H9 (cell line): ENCODE measurements around the gene KRTAP10-5. TPM values are rescaled to one million over a fixed set of nuclear protein-coding genes. Genes with fewer than 3 reads are reported as not detected.

Experiments
- DNase-seq: peaks from one replicate; pipeline ENCODE4 v3.0.0-alpha.2; 2017
- H2AFZ ChIP-seq: one replicate; pipeline ENCODE4 v1.6.1; 2013; ENCODE audit warnings: mild to moderate bottlenecking, low read length, control low read depth, moderate library complexity
- H2AK5ac ChIP-seq: 2 replicates; pipeline ENCODE4 v1.6.1; 2013; ENCODE audit warnings: low read length, control low read depth, mixed read lengths; ENCODE audit not compliant: insufficient read length
- H2BK120ac ChIP-seq: one replicate; pipeline ENCODE4 v1.6.1; 2013; ENCODE audit warnings: low read depth, mild to moderate bottlenecking, low read length, control low read depth, inconsistent platforms; ENCODE audit not compliant: poor library complexity, severe bottlenecking
- H2BK12ac ChIP-seq: 2 replicates; pipeline ENCODE4 v1.6.1; 2013; ENCODE audit warnings: low read length, control low read depth, mixed read lengths, low read depth; ENCODE audit not compliant: insufficient read length
- H2BK15ac ChIP-seq: 2 replicates; pipeline ENCODE4 v1.6.1; 2013; ENCODE audit warnings: low read depth, low read length, control low read depth
- H2BK20ac ChIP-seq: one replicate; pipeline ENCODE4 v1.6.1; 2013; ENCODE audit warnings: low read depth, mild to moderate bottlenecking, low read length, control low read depth, inconsistent platforms; ENCODE audit not compliant: poor library complexity, severe bottlenecking
- H2BK5ac ChIP-seq: 2 replicates; pipeline ENCODE4 v1.6.1; 2013; ENCODE audit warnings: low read length, control low read depth, mixed read lengths; ENCODE audit not compliant: insufficient read length
- H3K14ac ChIP-seq: 2 replicates; pipeline ENCODE4 v1.6.1; 2013; ENCODE audit warnings: low read length, control low read depth; ENCODE audit not compliant: insufficient read depth
- H3K18ac ChIP-seq: 2 replicates; pipeline ENCODE4 v1.6.1; 2013; ENCODE audit warnings: low read depth, mild to moderate bottlenecking, mixed read lengths, low read length, control low read depth; ENCODE audit not compliant: insufficient read length
- H3K23ac ChIP-seq: 2 replicates; pipeline ENCODE4 v1.6.1; 2013; ENCODE audit warnings: low read length, control low read depth, mixed read lengths, low read depth; ENCODE audit not compliant: insufficient read length
- H3K23me2 ChIP-seq: 2 replicates; pipeline ENCODE4 v1.6.1; 2013; ENCODE audit warnings: low read depth, mild to moderate bottlenecking, mixed read lengths, low read length, control low read depth; ENCODE audit not compliant: insufficient read length, poor library complexity, severe bottlenecking
- H3K27ac ChIP-seq: 2 replicates; pipeline ENCODE4 v1.5.1; 2013; ENCODE audit warnings: low read length, control low read depth, mixed read lengths, low read depth; ENCODE audit not compliant: insufficient read length
- H3K27me3 ChIP-seq: 2 replicates; pipeline ENCODE4 v1.6.1; 2013; ENCODE audit warnings: low read length, control low read depth, inconsistent platforms; ENCODE audit not compliant: insufficient read depth
- H3K4ac ChIP-seq: 2 replicates; pipeline ENCODE4 v1.6.1; 2013; ENCODE audit warnings: low read depth, mild to moderate bottlenecking, control low read depth, inconsistent platforms, low read length, moderate library complexity
- H3K4me1 ChIP-seq: 2 replicates; pipeline ENCODE4 v1.6.1; 2013; ENCODE audit warnings: low read length, control low read depth, inconsistent platforms; ENCODE audit not compliant: insufficient read depth
- H3K4me2 ChIP-seq: 2 replicates; pipeline ENCODE4 v1.6.1; 2013; ENCODE audit warnings: low read length, control low read depth, mixed read lengths; ENCODE audit not compliant: insufficient read length, insufficient read depth
- H3K56ac ChIP-seq: 2 replicates; pipeline ENCODE4 v1.6.1; 2013; ENCODE audit warnings: low read depth, mild to moderate bottlenecking, mixed read lengths, low read length, control low read depth; ENCODE audit not compliant: insufficient read length
- H3K79me1 ChIP-seq: 2 replicates; pipeline ENCODE4 v1.6.1; 2013; ENCODE audit warnings: low read depth, mild to moderate bottlenecking, moderate library complexity, low read length, control low read depth, inconsistent platforms; ENCODE audit not compliant: insufficient read depth, poor library complexity, severe bottlenecking
- H3K79me2 ChIP-seq: 2 replicates; pipeline ENCODE4 v1.6.1; 2013; ENCODE audit warnings: low read length, control low read depth, inconsistent platforms; ENCODE audit not compliant: insufficient read depth
- H3K9ac ChIP-seq: 2 replicates; pipeline ENCODE4 v1.6.1; 2013; ENCODE audit warnings: low read length, control low read depth, mixed read lengths; ENCODE audit not compliant: insufficient read length; ENCODE audit errors: extremely low read depth
- H3K9me3 ChIP-seq: one replicate; pipeline ENCODE4 v1.6.1; 2013; ENCODE audit warnings: low read depth, low read length, inconsistent platforms; ENCODE audit not compliant: control insufficient read depth
- H3T11ph ChIP-seq: one replicate; pipeline ENCODE4 v1.6.1; 2013; ENCODE audit warnings: mild to moderate bottlenecking, low read length, control low read depth, inconsistent platforms
- H4K20me1 ChIP-seq: one replicate; pipeline ENCODE4 v1.6.1; 2013; ENCODE audit not compliant: control insufficient read depth, insufficient read length, insufficient read depth
- H4K5ac ChIP-seq: 2 replicates; pipeline ENCODE4 v1.6.1; 2013; ENCODE audit warnings: low read depth, mild to moderate bottlenecking, mixed read lengths, low read length, control low read depth; ENCODE audit not compliant: insufficient read length
- H4K8ac ChIP-seq: replicated peaks from 2 replicates; pipeline ENCODE4 v1.6.1; 2013; ENCODE audit warnings: low read length, control low read depth, mixed read lengths, low read depth; ENCODE audit not compliant: insufficient read length
- H4K91ac ChIP-seq: 2 replicates; pipeline ENCODE4 v1.6.1; 2013; ENCODE audit warnings: low read depth, mild to moderate bottlenecking, moderate library complexity, mixed read lengths, low read length, control low read depth; ENCODE audit not compliant: insufficient read length
- H3K27ac Mint-ChIP-seq, 3 experiments: 2 replicates in 2 of 3; 3 replicates in 1 of 3; pipeline ENCODE4 v1.8.0; 2020 to 2021; ENCODE audit warnings: mixed read lengths in 3 of 3, mild to moderate bottlenecking in 1 of 3, moderate library complexity in 1 of 3
- H3K27me3 Mint-ChIP-seq: 2 replicates; pipeline ENCODE4 v1.8.0; 2021; ENCODE audit warnings: low read depth, mild to moderate bottlenecking, moderate library complexity, mixed read lengths
- H3K36me3 Mint-ChIP-seq, 3 experiments: 2 replicates in 2 of 3; 3 replicates in 1 of 3; pipeline ENCODE4 v1.8.0; 2020 to 2021; ENCODE audit warnings: low read depth in 3 of 3, mixed read lengths in 3 of 3; ENCODE audit not compliant: insufficient read depth in 1 of 3
- H3K4me1 Mint-ChIP-seq, 2 experiments: 2 replicates each; pipeline ENCODE4 v1.8.0; 2020; ENCODE audit warnings: mixed read lengths in 2 of 2
- H3K4me3 Mint-ChIP-seq, 2 experiments: 2 replicates in 1 of 2; 3 replicates in 1 of 2; pipeline ENCODE4 v1.8.0; 2020 to 2021; ENCODE audit warnings: mild to moderate bottlenecking in 2 of 2, mixed read lengths in 2 of 2, moderate library complexity in 1 of 2
- H3K9me3 Mint-ChIP-seq, 2 experiments: 2 replicates in 1 of 2; 3 replicates in 1 of 2; pipeline ENCODE4 v1.8.0; 2020; ENCODE audit warnings: mild to moderate bottlenecking in 2 of 2, mixed read lengths in 2 of 2, moderate library complexity in 1 of 2
- CTCF ChIP-seq: fragments of 200-600 bp; sonication (generic); conservative IDR thresholded peaks from 3 replicates; pipeline ENCODE4 v1.8.0; 2021; ENCODE audit warnings: antibody characterized with exemption, mild to moderate bottlenecking
- WGBS: extraction: QIAGEN DNeasy Blood & Tissue Kit; methylation state at CpG from one replicate; pipeline ENCODE4 v1.1.7; 2013; ENCODE audit warnings: missing lambda C conversion rate, low lambda C conversion rate, mixed read lengths; ENCODE audit not compliant: insufficient read length; ENCODE audit errors: extremely low coverage; 5-methylcytosine and 5-hydroxymethylcytosine counted together
- total RNA-seq: library from RNA; stranded (reverse); gene quantifications from 2 replicates; pipeline ENCODE4 v1.2.1, GENCODE V29; 2021

The KRTAP10-5 gene
- total RNA-seq, 1 experiment from 2014 or later = not detected

GRCh38 chr21:44625756-44626155 lies 45.4 kb upstream of the KRTAP10-5 start:
- WGBS = no CpG with 5 or more reads among the region's 7 CpGs
- Mint-ChIP-seq H3K27ac (no peak overlapping the region), H3K4me1 (peaks cover 3 to 7% of the 10 kb centered on the region in 2 experiments; a peak in 2 of 4 replicates), H3K4me3 (no peak overlapping the region), H3K27me3 (peaks cover 5% of the 10 kb centered on the region), H3K9me3 (peaks cover 33 to 35% of the 10 kb centered on the region in 2 experiments), H3K36me3 (peaks cover 8 to 25% (median 14%) of the 10 kb centered on the region in 3 experiments; a peak in 6 of 7 replicates)
- Histone ChIP-seq H4K91ac (no peak overlapping the region), H3K56ac (no peak overlapping the region), H2AFZ (no peak overlapping the region), H2AK5ac (no peak overlapping the region), H2BK5ac (no peak overlapping the region), H2BK120ac (no peak overlapping the region), H4K5ac (no peak overlapping the region), H3K9me3 (no peaks in the 10 kb centered on the region), H3K79me1 (no peaks in the 10 kb centered on the region), H3K4ac (no peak overlapping the region), H2BK15ac (no peak overlapping the region), H3K23me2 (no peaks in the 10 kb centered on the region), H4K8ac (no peak overlapping the region), H3K79me2 (no peaks in the 10 kb centered on the region), H2BK12ac (no peak overlapping the region), H4K20me1 (no peaks in the 10 kb centered on the region), H3K4me2 (no peak overlapping the region), H3K18ac (no peak overlapping the region), H3K14ac (no peak overlapping the region), H3K27me3 (no peaks in the 10 kb centered on the region), H2BK20ac (no peak overlapping the region), H3K9ac (no peak overlapping the region), H3T11ph (no peak overlapping the region), H3K27ac (no peak overlapping the region), H3K23ac (no peak overlapping the region), H3K4me1 (no peaks in the 10 kb centered on the region)
- DNase-seq = no peak
- no peak for TF ChIP-seq CTCF
